GM12872 (cell line): ENCODE measurements around the gene SIRT3.

Experiments used
- CTCF ChIP-seq: IDR thresholded peaks from 3 replicates; pipeline ENCODE4 v1.5.1; 2011; ENCODE audit warnings: low read depth, mild to moderate bottlenecking, low read length, moderate library complexity; ENCODE audit not compliant: insufficient read depth

Gene SIRT3

GRCh38 chr11:221998-222789, 13.9 kb downstream of the SIRT3 start:
- no peak for TF ChIP-seq CTCF

- no peak for TF ChIP-seq CTCF
Observed at GRCh38 chr11:221539-221938, 14.6 kb downstream of the SIRT3 start.

DNA sequence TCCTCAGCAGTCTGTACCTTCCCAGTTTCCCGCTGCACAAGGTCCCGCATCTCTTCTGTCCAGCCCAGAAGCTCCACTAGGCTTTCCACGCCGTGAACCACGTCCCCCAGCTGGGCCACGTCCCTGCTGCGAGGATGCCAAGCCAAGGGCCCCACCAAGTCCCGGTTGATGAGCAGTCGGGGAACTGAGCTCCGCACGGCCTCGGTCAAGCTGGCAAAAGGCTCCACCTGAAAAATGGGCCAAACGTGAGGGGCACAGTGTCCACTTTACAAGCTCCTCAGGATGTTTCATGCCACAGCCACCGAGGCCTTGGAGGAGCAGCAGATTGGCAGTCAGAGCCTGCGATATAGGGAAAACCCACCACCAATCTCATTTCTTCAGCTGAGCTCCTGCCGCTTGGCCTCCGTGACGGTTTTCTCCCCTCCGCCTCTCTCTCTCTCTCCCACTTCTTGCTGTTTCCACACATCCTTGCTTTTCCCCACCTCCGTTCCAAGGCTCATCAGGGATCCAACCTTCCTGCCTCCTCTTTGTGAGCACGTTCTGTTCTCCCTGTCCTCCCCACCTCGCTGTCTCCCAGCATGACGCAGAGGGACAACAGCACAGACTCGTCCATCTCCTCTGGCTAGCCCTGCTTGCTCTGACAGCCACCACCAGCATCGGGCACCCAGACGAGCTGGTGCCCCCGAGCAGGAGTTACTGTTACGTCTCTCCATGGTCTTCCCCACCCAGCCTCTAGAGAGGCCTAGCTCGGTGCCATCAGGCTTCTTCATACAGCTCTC, 17.1 kb downstream of the SIRT3 start:
- no peak for TF ChIP-seq CTCF

- TF ChIP-seq CTCF = no peak
Observed at GRCh38 chr11:217704-218103, 18.4 kb downstream of the SIRT3 start.

- no peak for TF ChIP-seq CTCF
Observed at GRCh38 chr11:216081-216974, 19.8 kb downstream of the SIRT3 start.

GRCh38 chr11:215581-216037, 20.5 kb downstream of the SIRT3 start:
- no peak for TF ChIP-seq CTCF

GRCh38 chr11:214083-214482, 22.1 kb downstream of the SIRT3 start:
- no peak for TF ChIP-seq CTCF
